Smooth muscle cell (in vitro differentiated cells): ENCODE data around the gene OR5A2. TPM values are rescaled to one million over a fixed set of nuclear protein-coding genes. Genes with fewer than 3 reads are reported as not detected.
A peak's percentile ranks its signal among the peaks of the same experiment; 100 is the strongest.

Source experiments
- DNase-seq: peaks from one replicate; lab custom pipeline; 2025; ENCODE audit not compliant: unreplicated experiment; lab: John Stamatoyannopoulos, UW
- H2AFZ ChIP-seq: fragments of 200-600 bp; sonication (generic); 2 replicates; pipeline ENCODE4 v1.6.0; 2016; ENCODE audit warnings: antibody characterized with exemption, low read depth, mild to moderate bottlenecking
- H3F3A ChIP-seq: fragments of 200-600 bp; sonication (generic); 2 replicates; pipeline ENCODE4 v1.6.0; 2017; ENCODE audit warnings: antibody characterized with exemption, low read depth
- H3K27ac ChIP-seq: fragments of 200-600 bp; sonication (generic); 2 replicates; pipeline ENCODE4 v1.5.1; 2016; ENCODE audit warnings: low read depth, mild to moderate bottlenecking
- H3K27me3 ChIP-seq: fragments of 200-600 bp; sonication (generic); 2 replicates; pipeline ENCODE4 v1.6.1; 2016; ENCODE audit warnings: low read depth, mild to moderate bottlenecking
- H3K36me3 ChIP-seq: fragments of 200-600 bp; sonication (generic); 2 replicates; pipeline ENCODE4 v1.5.1; 2016; ENCODE audit warnings: low read depth
- H3K4me1 ChIP-seq: fragments of 200-600 bp; sonication (generic); 2 replicates; pipeline ENCODE4 v1.5.1; 2016; ENCODE audit warnings: low read depth
- H3K4me2 ChIP-seq: fragments of 200-600 bp; sonication (generic); 2 replicates; pipeline ENCODE4 v1.6.0; 2016; ENCODE audit warnings: mild to moderate bottlenecking
- H3K4me3 ChIP-seq: fragments of 200-600 bp; sonication (generic); 2 replicates; pipeline ENCODE4 v1.5.1; 2016; ENCODE audit warnings: mild to moderate bottlenecking
- H3K79me2 ChIP-seq: fragments of 200-600 bp; sonication (generic); 2 replicates; pipeline ENCODE4 v1.6.0; 2016; ENCODE audit warnings: low read depth, mild to moderate bottlenecking
- H3K9ac ChIP-seq: fragments of 200-600 bp; sonication (generic); 2 replicates; pipeline ENCODE4 v1.6.0; 2016; ENCODE audit warnings: low read depth
- H3K9me3 ChIP-seq: fragments of 200-600 bp; sonication (generic); replicated peaks from 2 replicates; pipeline ENCODE4 v1.5.1; 2016; ENCODE audit warnings: low read depth
- H4K20me1 ChIP-seq: fragments of 200-600 bp; sonication (generic); 2 replicates; pipeline ENCODE4 v1.6.0; 2016; ENCODE audit warnings: low read depth
- WGBS: methylation state at CpG from one replicate; pipeline ENCODE4 v1.1.7; 2016; ENCODE audit warnings: low lambda C conversion rate; 5-methylcytosine and 5-hydroxymethylcytosine counted together
- polyA plus RNA-seq: library from polyadenylated mRNA; unstranded; fragments of >200 nt; fragmentation: Nextera tagmentation; extraction: Ambion mirVana; gene quantifications from 2 replicates; pipeline ENCODE4 v1.2.1, GENCODE V29; 2016
- total RNA-seq: library from RNA; depleted of rRNA; stranded (reverse); fragments of >200 nt; gene quantifications from 2 replicates; pipeline ENCODE4 v1.2.3, GENCODE V29; 2014
- TF ChIP-seq, protein P1 (sequence below): fragments of 200-600 bp; sonication (generic); IDR thresholded peaks from 2 replicates; pipeline ENCODE4 v1.5.1; 2017; ENCODE audit warnings: borderline replicate concordance, mild to moderate bottlenecking, antibody characterized with exemption; ENCODE audit not compliant: insufficient read depth, poor library complexity, severe bottlenecking

OR5A2 gene
- total and polyA plus RNA-seq, 2 experiments from 2014 or later = not detected

DNA sequence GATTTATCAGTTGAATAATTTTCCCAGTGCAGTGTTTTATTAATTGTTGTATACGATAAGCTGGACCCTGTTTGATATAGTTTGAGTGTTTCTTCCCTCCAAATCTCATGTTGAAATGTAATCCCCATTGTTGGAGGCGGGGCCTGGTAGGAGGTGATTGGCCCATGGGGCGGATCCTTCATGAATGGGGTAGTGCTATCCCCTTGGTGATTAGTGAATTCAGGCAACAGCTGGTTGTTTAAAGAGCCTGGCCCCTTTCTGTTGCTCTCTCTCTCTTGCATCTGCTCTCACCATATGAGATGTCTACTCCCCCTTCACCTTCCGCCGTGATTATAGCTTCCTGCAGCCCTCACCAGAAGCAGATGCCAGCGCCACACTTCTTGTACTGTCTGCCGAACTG is 11.6 kb upstream of the OR5A2 start:
- Histone ChIP-seq H3K27ac (no peak overlapping the region), H3K4me1 (no peaks in the 10 kb centered on the region), H3K36me3 (no peaks in the 10 kb centered on the region), H4K20me1 (no peaks in the 10 kb centered on the region), H3K4me2 (no peak overlapping the region), H3F3A (no peaks in the 10 kb centered on the region), H2AFZ (no peak overlapping the region), H3K9ac (no peak overlapping the region), H3K4me3 (no peak overlapping the region), H3K27me3 (no peaks in the 10 kb centered on the region), H3K79me2 (no peaks in the 10 kb centered on the region), H3K9me3 (no peaks in the 10 kb centered on the region)
- DNase-seq = no peak
- TF ChIP-seq, protein P1, sequence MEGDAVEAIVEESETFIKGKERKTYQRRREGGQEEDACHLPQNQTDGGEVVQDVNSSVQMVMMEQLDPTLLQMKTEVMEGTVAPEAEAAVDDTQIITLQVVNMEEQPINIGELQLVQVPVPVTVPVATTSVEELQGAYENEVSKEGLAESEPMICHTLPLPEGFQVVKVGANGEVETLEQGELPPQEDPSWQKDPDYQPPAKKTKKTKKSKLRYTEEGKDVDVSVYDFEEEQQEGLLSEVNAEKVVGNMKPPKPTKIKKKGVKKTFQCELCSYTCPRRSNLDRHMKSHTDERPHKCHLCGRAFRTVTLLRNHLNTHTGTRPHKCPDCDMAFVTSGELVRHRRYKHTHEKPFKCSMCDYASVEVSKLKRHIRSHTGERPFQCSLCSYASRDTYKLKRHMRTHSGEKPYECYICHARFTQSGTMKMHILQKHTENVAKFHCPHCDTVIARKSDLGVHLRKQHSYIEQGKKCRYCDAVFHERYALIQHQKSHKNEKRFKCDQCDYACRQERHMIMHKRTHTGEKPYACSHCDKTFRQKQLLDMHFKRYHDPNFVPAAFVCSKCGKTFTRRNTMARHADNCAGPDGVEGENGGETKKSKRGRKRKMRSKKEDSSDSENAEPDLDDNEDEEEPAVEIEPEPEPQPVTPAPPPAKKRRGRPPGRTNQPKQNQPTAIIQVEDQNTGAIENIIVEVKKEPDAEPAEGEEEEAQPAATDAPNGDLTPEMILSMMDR = no peak
- WGBS = 92% methylated on average over 7 of the region's 7 CpGs

DNA sequence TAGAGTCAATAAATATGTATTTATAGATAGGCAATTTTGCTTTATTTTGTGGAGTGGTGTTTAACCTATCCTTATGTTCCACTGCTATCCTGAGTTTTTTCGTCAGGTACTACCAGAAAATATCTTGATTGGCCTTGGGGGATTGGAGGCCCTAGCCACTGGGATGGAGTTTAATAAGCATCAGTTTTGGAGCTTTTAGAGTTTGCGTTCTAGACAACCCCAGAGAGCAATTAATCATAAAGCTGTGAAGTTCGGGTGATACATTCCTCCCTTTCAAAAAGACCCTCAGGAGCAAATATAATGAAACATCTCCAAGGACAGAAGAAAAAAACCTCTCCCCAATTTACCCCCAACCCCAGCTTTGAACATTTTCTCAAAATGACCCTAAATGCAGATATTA is 10.0 kb upstream of the OR5A2 start, which contains the start of gene OR5A1:
Gene OR5A1, plus strand, starts transcription at position 301 of the 400 bp plus-strand sequence. CDS start 6,700 bp downstream, outside the sequence.
- H3F3A ChIP-seq = no peaks in the 10 kb centered on the region
- no peaks in the 10 kb centered on the region for H3K9me3 ChIP-seq
- no peak within 1 kb of the TSS for H2AFZ ChIP-seq
- WGBS = 77% methylated on average over 3 of the region's 3 CpGs
- DNase-seq = no peak
- H4K20me1 ChIP-seq = no peaks in the 10 kb centered on the region
- TF ChIP-seq, protein P1 = no peak
- H3K27ac ChIP-seq = no peak within 1 kb of the TSS
- no peaks in the 10 kb centered on the region for H3K4me1 ChIP-seq
- no peaks in the 10 kb centered on the region for H3K79me2 ChIP-seq
- no peak within 1 kb of the TSS for H3K9ac ChIP-seq
- H3K36me3 ChIP-seq = no peaks in the 10 kb centered on the region
- no peak within 1 kb of the TSS for H3K4me2 ChIP-seq
- no peaks in the 10 kb centered on the region for H3K27me3 ChIP-seq
- H3K4me3 ChIP-seq = no peak within 1 kb of the TSS

DNA sequence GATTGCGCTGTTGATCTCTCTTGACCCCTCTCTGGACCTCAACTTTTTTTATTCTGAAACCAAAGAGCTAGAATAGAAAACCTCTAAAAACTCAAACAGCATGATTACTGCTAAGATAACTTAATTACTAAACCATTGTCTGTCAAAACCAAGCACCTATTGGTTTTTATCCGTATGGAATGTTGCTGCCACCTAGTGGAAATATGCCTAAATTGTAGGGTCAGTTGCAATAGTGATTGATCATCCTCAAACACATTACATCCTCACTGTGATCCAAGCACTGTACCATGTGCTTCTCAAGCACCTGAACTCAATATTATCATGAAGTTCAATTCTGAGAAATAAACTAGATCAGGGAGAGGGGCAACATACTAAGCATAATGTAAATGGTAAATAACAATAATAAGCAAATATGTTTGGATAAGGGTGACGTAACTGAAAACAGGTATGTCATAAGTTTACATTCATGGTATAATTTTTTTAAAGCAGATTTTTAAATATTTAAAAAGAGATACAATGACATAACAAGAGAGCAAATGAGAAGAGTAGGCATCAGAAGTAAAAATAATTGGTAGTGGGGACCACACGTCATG is 3.8 kb upstream of the OR5A2 start:
- Histone ChIP-seq H4K20me1 (no peaks in the 10 kb centered on the region), H3K4me2 (no peak overlapping the region), H3K9ac (no peak overlapping the region), H3K36me3 (no peaks in the 10 kb centered on the region), H3K79me2 (no peaks in the 10 kb centered on the region), H3F3A (no peaks in the 10 kb centered on the region), H2AFZ (no peak overlapping the region), H3K9me3 (no peaks in the 10 kb centered on the region), H3K4me1 (peaks cover 18% of the 10 kb centered on the region), H3K27me3 (no peaks in the 10 kb centered on the region), H3K27ac (no peak overlapping the region), H3K4me3 (no peak overlapping the region)
- no peak for DNase-seq
- 68% methylated on average over 4 of the region's 4 CpGs for WGBS
- TF ChIP-seq, protein P1 = peak; percentile 81

DNA sequence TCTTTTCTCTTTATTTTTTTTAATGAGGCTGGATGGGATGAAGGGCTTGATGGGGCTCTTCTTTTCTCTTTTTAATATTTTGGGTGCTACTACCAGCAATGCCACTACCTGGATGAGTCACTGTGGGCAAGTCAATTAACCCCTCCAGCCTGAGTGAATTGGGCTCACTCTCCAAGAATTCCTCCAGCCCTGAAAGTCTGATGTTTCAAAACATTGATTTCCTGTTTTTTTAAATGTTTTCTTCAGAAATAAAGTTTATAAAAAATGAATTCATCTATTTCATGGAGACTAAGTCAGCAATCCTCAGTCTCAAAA is 812 bp upstream of the OR5A2 start:
- no peak overlapping the region for H3K4me2 ChIP-seq
- H3K36me3 ChIP-seq = no peaks in the 10 kb centered on the region
- TF ChIP-seq, protein P1 = no peak
- H3K79me2 ChIP-seq = no peaks in the 10 kb centered on the region
- H2AFZ ChIP-seq = no peak overlapping the region
- no peak overlapping the region for H3K4me3 ChIP-seq
- no peak for DNase-seq
- no peaks in the 10 kb centered on the region for H3K9me3 ChIP-seq
- no peaks in the 10 kb centered on the region for H4K20me1 ChIP-seq
- H3F3A ChIP-seq = no peaks in the 10 kb centered on the region
- peaks cover 18% of the 10 kb centered on the region for H3K4me1 ChIP-seq
- H3K9ac ChIP-seq = no peak overlapping the region
- H3K27me3 ChIP-seq = no peaks in the 10 kb centered on the region
- no peak overlapping the region for H3K27ac ChIP-seq
